ENCODE results near the gene SEPTIN5. TPM values are rescaled to one million over a fixed set of nuclear protein-coding genes. Genes with fewer than 3 reads are reported as not detected.

The SEPTIN5 gene
- total RNA-seq, 2 donors from 2014 or later, result 47.7 to 147 TPM

DNA sequence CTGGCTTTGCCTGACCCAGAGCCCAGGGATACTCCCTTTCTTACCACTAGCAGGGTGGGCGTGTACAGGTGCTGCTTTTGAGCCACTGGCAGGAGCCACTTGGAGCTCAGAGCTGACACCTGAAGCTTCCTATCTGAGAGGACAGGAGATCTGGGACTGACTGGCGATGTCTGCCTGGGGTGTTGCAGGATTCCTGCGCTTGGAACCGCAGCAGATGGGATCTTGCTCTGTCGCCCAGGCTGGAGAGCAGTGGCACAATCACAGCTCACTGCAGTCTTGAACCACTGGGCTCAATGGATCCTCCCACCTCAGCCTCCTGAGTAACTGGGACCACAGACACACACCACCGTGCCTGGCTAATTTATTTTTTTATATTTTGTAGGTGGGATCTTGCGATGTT, 26.8 kb downstream of the SEPTIN5 start:
- Histone ChIP-seq H3K36me3 (no peaks in the 10 kb centered on the region), H3K4me1 (ENCODE audit: control insufficient read depth in 1 of 2, low read depth in 2 of 2) (no peaks in the 10 kb centered on the region), H3K27ac (no peak overlapping the region), H3K4me3 (no peak overlapping the region), H3K9me3 (no peaks in the 10 kb centered on the region), H3K27me3 (replicated peaks; ENCODE audit: insufficient read depth) (no peaks in the 10 kb centered on the region)
- ATAC-seq (ENCODE audit: insufficient number of reproducible peaks, low FRiP score, low read depth), result no peak
- no peak for DNase-seq (ENCODE audit: low spot score)
- TF ChIP-seq CTCF (IDR thresholded peaks at IDR 0.05), result no peak

GRCh38 chr22:19742160-19743066, 28.1 kb downstream of the SEPTIN5 start:
- DNase-seq (ENCODE audit: low spot score), result no peak
- Histone ChIP-seq H3K9me3 (no peaks in the 10 kb centered on the region), H3K27ac (no peak overlapping the region), H3K27me3 (replicated peaks; ENCODE audit: insufficient read depth) (no peaks in the 10 kb centered on the region), H3K4me3 (no peak overlapping the region), H3K4me1 (ENCODE audit: control insufficient read depth in 1 of 2, low read depth in 2 of 2) (no peaks in the 10 kb centered on the region), H3K36me3 (no peaks in the 10 kb centered on the region)
- no peak for TF ChIP-seq CTCF (IDR thresholded peaks at IDR 0.05)
- no peak for ATAC-seq (ENCODE audit: insufficient number of reproducible peaks, low FRiP score, low read depth)

GRCh38 chr22:19743081-19743480, 28.8 kb downstream of the SEPTIN5 start:
- Histone ChIP-seq H3K27ac (no peak overlapping the region), H3K4me3 (no peak overlapping the region), H3K4me1 (ENCODE audit: control insufficient read depth in 1 of 2, low read depth in 2 of 2) (no peaks in the 10 kb centered on the region), H3K9me3 (no peaks in the 10 kb centered on the region), H3K27me3 (replicated peaks; ENCODE audit: insufficient read depth) (no peaks in the 10 kb centered on the region), H3K36me3 (no peaks in the 10 kb centered on the region)
- no peak for TF ChIP-seq CTCF (IDR thresholded peaks at IDR 0.05)
- no peak for DNase-seq (ENCODE audit: low spot score)
- no peak for ATAC-seq (ENCODE audit: insufficient number of reproducible peaks, low FRiP score, low read depth)

- ATAC-seq (ENCODE audit: insufficient number of reproducible peaks, low FRiP score, low read depth), result no peak
- Histone ChIP-seq H3K4me1 (ENCODE audit: control insufficient read depth in 1 of 2, low read depth in 2 of 2) (no peaks in the 10 kb centered on the region), H3K27me3 (replicated peaks; ENCODE audit: insufficient read depth) (no peaks in the 10 kb centered on the region), H3K4me3 (no peak overlapping the region), H3K36me3 (no peaks in the 10 kb centered on the region), H3K27ac (no peak overlapping the region), H3K9me3 (no peaks in the 10 kb centered on the region)
- no peak for DNase-seq (ENCODE audit: low spot score)
- TF ChIP-seq CTCF (IDR thresholded peaks at IDR 0.05), result no peak
Measured at GRCh38 chr22:19743651-19744050, 29.3 kb downstream of the SEPTIN5 start.

- DNase-seq (ENCODE audit: low spot score) (no peak), ATAC-seq (ENCODE audit: insufficient number of reproducible peaks, low FRiP score, low read depth) (no peak)
- no peaks in the 10 kb centered on the region for H3K36me3 ChIP-seq
- H3K9me3 ChIP-seq, result no peaks in the 10 kb centered on the region
- no peaks in the 10 kb centered on the region for H3K4me1 ChIP-seq (ENCODE audit: control insufficient read depth in 1 of 2, low read depth in 2 of 2)
- TF ChIP-seq CTCF (IDR thresholded peaks at IDR 0.05), result no peak
- no peak overlapping the region for H3K4me3 ChIP-seq
- no peaks in the 10 kb centered on the region for H3K27me3 ChIP-seq (replicated peaks; ENCODE audit: insufficient read depth)
- no peak overlapping the region for H3K27ac ChIP-seq
Measured at GRCh38 chr22:19744350-19745006, 30.2 kb downstream of the SEPTIN5 start.

Data from thoracic aorta (tissue), 2 donors.